PFSK-1 (cell line): ENCODE data around the gene TCF12.

Experiments
- FOXP2 ChIP-seq: optimal IDR thresholded peaks from 2 replicates; pipeline ENCODE3; 2011; ENCODE audit warnings: borderline replicate concordance, control low read depth, inconsistent platforms; ENCODE audit not compliant: insufficient read depth; ENCODE audit errors: extremely low read length, extremely low read depth
- POLR2AphosphoS5 ChIP-seq: IDR thresholded peaks from 2 replicates; pipeline ENCODE4 v1.6.1; 2012; ENCODE audit warnings: low read depth, mild to moderate bottlenecking, control low read depth, low read length, moderate library complexity
- SIN3A ChIP-seq: IDR thresholded peaks from 2 replicates; pipeline ENCODE4 v1.6.1; 2012; ENCODE audit warnings: mild to moderate bottlenecking, low read length, moderate library complexity, borderline replicate concordance; ENCODE audit not compliant: insufficient read depth
- TAF1 ChIP-seq: IDR thresholded peaks from 2 replicates; pipeline ENCODE4 v1.6.1; 2012; ENCODE audit warnings: low read length, control low read depth, borderline replicate concordance; ENCODE audit not compliant: insufficient read depth
- TF ChIP-seq, protein P1 (sequence below), 2 experiments: IDR thresholded peaks; 2 replicates each; pipeline versions ENCODE4 v1.6.1 to v1.8.0; 2011 to 2012; ENCODE audit warnings: low read depth in 2 of 2, low read length in 2 of 2, control low read depth in 1 of 2, inconsistent platforms in 1 of 2, mild to moderate bottlenecking in 1 of 2, moderate library complexity in 1 of 2; ENCODE audit not compliant: insufficient read depth in 1 of 2

TCF12 gene

DNA sequence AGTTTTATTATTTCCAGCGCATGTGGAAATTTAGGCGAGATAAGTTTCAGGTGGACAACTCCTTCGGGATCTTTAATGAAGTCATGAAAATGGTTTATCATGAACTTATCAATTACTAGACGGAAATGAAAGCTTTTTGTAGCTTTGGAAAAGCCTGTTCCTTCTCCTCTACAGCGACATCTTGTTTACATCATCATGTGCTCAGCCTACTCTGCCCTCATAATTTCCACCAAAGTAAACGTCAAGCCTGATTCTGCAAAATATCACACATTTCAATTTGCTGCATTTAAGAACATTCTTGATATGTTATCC lies 393.5 kb downstream of the TCF12 start:
- TF ChIP-seq POLR2AphosphoS5, result no peak
- TF ChIP-seq, protein P1, sequence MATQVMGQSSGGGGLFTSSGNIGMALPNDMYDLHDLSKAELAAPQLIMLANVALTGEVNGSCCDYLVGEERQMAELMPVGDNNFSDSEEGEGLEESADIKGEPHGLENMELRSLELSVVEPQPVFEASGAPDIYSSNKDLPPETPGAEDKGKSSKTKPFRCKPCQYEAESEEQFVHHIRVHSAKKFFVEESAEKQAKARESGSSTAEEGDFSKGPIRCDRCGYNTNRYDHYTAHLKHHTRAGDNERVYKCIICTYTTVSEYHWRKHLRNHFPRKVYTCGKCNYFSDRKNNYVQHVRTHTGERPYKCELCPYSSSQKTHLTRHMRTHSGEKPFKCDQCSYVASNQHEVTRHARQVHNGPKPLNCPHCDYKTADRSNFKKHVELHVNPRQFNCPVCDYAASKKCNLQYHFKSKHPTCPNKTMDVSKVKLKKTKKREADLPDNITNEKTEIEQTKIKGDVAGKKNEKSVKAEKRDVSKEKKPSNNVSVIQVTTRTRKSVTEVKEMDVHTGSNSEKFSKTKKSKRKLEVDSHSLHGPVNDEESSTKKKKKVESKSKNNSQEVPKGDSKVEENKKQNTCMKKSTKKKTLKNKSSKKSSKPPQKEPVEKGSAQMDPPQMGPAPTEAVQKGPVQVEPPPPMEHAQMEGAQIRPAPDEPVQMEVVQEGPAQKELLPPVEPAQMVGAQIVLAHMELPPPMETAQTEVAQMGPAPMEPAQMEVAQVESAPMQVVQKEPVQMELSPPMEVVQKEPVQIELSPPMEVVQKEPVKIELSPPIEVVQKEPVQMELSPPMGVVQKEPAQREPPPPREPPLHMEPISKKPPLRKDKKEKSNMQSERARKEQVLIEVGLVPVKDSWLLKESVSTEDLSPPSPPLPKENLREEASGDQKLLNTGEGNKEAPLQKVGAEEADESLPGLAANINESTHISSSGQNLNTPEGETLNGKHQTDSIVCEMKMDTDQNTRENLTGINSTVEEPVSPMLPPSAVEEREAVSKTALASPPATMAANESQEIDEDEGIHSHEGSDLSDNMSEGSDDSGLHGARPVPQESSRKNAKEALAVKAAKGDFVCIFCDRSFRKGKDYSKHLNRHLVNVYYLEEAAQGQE (IDR thresholded peaks at IDR 0.05; ENCODE audit: insufficient read depth in 1 of 2, low read depth in 2 of 2, low read length in 2 of 2), result no peak
- no peak for TF ChIP-seq TAF1
- no peak for TF ChIP-seq FOXP2
- no peak for TF ChIP-seq SIN3A

DNA sequence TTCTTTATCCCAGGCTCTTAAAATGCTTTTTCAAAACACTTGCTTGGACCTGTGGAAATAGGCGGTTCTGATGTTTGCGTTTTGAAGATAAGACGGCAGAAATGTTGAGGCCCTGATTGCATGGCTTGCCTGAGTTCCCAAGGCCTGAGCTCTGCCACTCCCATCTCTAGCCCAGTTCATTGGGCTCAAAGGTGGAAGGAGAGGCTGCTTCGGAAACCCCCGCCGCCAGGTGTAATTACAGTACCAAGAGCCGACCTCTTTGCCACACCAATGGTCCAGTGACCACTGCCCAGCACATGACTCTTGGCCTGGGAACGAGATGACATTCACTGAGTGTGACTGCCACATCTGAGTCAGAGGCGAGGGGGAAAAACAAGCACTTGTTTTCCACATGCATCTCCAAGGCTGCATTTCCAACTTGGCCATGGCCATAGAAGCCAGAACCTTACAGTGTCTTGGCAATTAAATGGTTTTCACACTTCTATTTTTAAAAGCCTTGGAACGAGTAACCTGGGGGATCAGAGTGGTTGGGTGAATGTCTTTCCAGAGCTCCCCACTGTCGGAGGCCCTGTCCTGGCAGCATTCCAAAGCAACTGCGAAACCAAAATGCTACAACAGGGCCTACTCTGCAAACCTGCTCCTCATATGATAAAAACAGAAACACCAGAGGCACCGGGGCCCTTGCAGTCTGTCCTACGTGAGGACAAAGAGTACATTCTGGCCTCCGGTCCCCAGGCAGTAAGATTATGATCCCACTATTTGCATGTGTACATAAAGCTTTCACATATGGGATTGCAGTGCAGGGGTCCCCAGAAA lies 394.1 kb downstream of the TCF12 start:
- TF ChIP-seq SIN3A, result no peak
- no peak for TF ChIP-seq POLR2AphosphoS5
- TF ChIP-seq FOXP2, result no peak
- no peak for TF ChIP-seq TAF1
- TF ChIP-seq, protein P1 (IDR thresholded peaks at IDR 0.05; ENCODE audit: insufficient read depth in 1 of 2, low read depth in 2 of 2, low read length in 2 of 2), result no peak

DNA sequence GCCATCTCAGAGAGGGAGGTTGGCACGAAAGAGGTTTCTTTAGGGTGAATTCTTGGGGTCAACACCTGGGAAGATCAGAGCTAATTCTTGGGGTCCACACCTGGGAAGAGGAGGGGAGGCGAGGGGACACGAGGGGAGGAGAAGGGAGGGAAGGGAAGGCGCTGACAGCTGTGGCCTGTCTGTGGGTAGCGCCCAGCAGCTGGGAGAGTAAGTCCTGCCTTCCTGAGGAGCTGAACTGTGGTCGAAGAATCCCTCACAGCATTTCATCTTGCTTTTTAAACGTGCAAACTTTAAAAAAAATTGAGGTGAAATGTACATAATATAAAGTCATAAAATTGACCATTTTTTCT lies 394.7 kb downstream of the TCF12 start:
- TF ChIP-seq FOXP2, result no peak
- TF ChIP-seq, protein P1 (IDR thresholded peaks at IDR 0.05; ENCODE audit: insufficient read depth in 1 of 2, low read depth in 2 of 2, low read length in 2 of 2), result no peak
- TF ChIP-seq POLR2AphosphoS5, result no peak
- no peak for TF ChIP-seq TAF1

DNA sequence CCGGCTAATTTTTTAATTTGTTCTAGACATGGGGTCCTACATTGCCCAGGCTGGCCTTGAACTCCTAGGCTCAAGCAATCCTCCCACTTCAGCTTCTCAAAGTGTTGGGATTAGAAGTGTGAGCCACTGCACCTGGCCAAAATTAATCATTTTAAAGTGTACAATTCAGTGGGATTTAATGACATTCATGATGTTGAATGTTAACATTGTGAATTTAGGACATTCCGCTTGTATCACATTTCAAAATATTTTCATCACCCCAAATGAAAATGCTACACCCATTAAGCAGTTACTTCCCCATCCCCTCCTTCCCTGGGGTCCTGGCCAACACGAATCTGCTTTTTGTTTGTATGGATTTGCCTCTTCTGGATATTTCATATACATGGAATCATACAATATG lies 395.8 kb downstream of the TCF12 start:
- TF ChIP-seq, protein P1 (IDR thresholded peaks at IDR 0.05; ENCODE audit: insufficient read depth in 1 of 2, low read depth in 2 of 2, low read length in 2 of 2), result no peak
- TF ChIP-seq TAF1, result no peak

DNA sequence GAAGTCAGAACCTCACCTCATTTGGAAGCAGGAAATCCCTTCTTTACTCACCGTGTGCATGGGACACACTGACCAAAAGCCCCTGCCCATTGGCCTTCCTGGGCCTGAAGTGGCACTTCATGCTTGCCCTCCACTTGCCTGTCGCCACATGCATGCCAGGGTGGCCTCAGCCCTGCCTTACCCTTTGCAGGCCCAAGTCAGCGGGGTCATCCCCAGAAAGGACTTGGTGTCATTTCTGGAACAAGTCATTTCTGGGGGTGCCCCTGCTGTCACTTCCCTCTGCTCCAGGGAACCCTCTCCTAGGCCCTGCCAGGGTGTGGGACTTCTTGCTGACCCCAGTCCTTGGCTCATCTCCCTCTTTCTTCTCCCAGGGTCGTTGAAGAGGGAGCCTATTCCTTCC lies 398.0 kb downstream of the TCF12 start:
- TF ChIP-seq SIN3A (no peak), POLR2AphosphoS5 (no peak), TAF1 (no peak), FOXP2 (no peak)
- TF ChIP-seq, protein P1 (IDR thresholded peaks at IDR 0.05; ENCODE audit: insufficient read depth in 1 of 2, low read depth in 2 of 2, low read length in 2 of 2), result no peak
